ENCODE data around the gene ZNF483. TPM values are rescaled to one million over a fixed set of nuclear protein-coding genes. Genes with fewer than 3 reads are reported as not detected.

ZNF483 gene
- total and polyA plus RNA-seq, 10 donors: 0.14 to 13.7 (median 7.0) TPM

- Histone ChIP-seq H3K27ac (no peak overlapping the region), H3K9me3 (peaks cover 0 to 21% (median 16%) of the 10 kb centered on the region in 8 donors), H3K36me3 (no peaks in the 10 kb centered on the region), H3K4me1 (no peaks in the 10 kb centered on the region), H3K4me3 (no peak overlapping the region), H3K27me3 (replicated peaks in 1 of 7) (no peaks in the 10 kb centered on the region)
- TF ChIP-seq POLR2AphosphoS5 (IDR thresholded peaks at IDR 0.05): no peak
- no peak for TF ChIP-seq POLR2A (IDR thresholded peaks at IDR 0.05)
- no peak for TF ChIP-seq CTCF (IDR thresholded peaks at IDR 0.05 in 8 of 11, conservative IDR thresholded peaks at IDR 0.05 in 3 of 11)
- intact Hi-C loops (cut with DNase I; ENCODE audit: low total_unique reads): no loop called here
- DNase-seq: no peak
These were observed 10.0 kb upstream of the ZNF483 start for GRCh38 chr9:111514967-111515366.

- no peak overlapping the region for H3K27ac ChIP-seq
- H3K4me1 ChIP-seq: no peaks in the 10 kb centered on the region
- no peak overlapping the region for H3K4me3 ChIP-seq
- no peaks in the 10 kb centered on the region for H3K27me3 ChIP-seq (replicated peaks in 1 of 7)
- TF ChIP-seq POLR2A (IDR thresholded peaks at IDR 0.05): no peak
- no peak for TF ChIP-seq CTCF (IDR thresholded peaks at IDR 0.05 in 8 of 11, conservative IDR thresholded peaks at IDR 0.05 in 3 of 11)
- no peak for TF ChIP-seq POLR2AphosphoS5 (IDR thresholded peaks at IDR 0.05)
- WGBS, 5 donors: 77 to 93% (median 86%) methylated on average over 2 of the region's 2 CpGs
- DNase-seq: no peak
- intact Hi-C loops (cut with DNase I; ENCODE audit: low total_unique reads): no loop called here
- H3K9me3 ChIP-seq: peaks cover 0 to 13% (median 8%) of the 10 kb centered on the region in 8 donors
- H3K36me3 ChIP-seq: no peaks in the 10 kb centered on the region
These were observed 8.9 kb upstream of the ZNF483 start for GRCh38 chr9:111516061-111516465.

GRCh38 chr9:111524731-111525055, 286 bp upstream of the ZNF483 start:
- H3K27ac ChIP-seq: peak overlapping the region in 3 of 8 donors; percentile 60 to 67 (median 61)
- H3K9me3 ChIP-seq: no peaks in the 10 kb centered on the region
- intact Hi-C loops (cut with DNase I; ENCODE audit: low total_unique reads): no loop called here
- peaks cover 0 to 17% (median 0%) of the 10 kb centered on the region in 7 donors for H3K27me3 ChIP-seq (replicated peaks in 1 of 7)
- peak overlapping the region; percentile 65 to 92 (median 78) for H3K4me3 ChIP-seq
- DNase-seq: no peak
- WGBS, 5 donors: 30 to 38% (median 36%) methylated on average over 7 of the region's 7 CpGs
- no peak for TF ChIP-seq POLR2A (IDR thresholded peaks at IDR 0.05)
- TF ChIP-seq POLR2AphosphoS5 (IDR thresholded peaks at IDR 0.05): no peak
- no peak for TF ChIP-seq CTCF (IDR thresholded peaks at IDR 0.05 in 8 of 11, conservative IDR thresholded peaks at IDR 0.05 in 3 of 11)
- peaks cover 5 to 25% (median 14%) of the 10 kb centered on the region in 6 donors for H3K4me1 ChIP-seq
- H3K36me3 ChIP-seq: peaks cover 0 to 21% (median 3%) of the 10 kb centered on the region in 6 donors

- Histone ChIP-seq H3K36me3 (peaks cover 0 to 46% (median 8%) of the 10 kb centered on the region in 6 donors), H3K4me3 (no peak overlapping the region), H3K27me3 (replicated peaks in 1 of 7) (peaks cover 0 to 17% (median 0%) of the 10 kb centered on the region in 7 donors), H3K9me3 (peaks cover 0 to 16% (median 3%) of the 10 kb centered on the region in 8 donors), H3K4me1 (peaks cover 5 to 25% (median 14%) of the 10 kb centered on the region in 6 donors), H3K27ac (no peak overlapping the region)
- no peak for TF ChIP-seq CTCF (IDR thresholded peaks at IDR 0.05 in 8 of 11, conservative IDR thresholded peaks at IDR 0.05 in 3 of 11)
- TF ChIP-seq POLR2A (IDR thresholded peaks at IDR 0.05): no peak
- TF ChIP-seq POLR2AphosphoS5 (IDR thresholded peaks at IDR 0.05): no peak
- DNase-seq: no peak
- intact Hi-C loops (cut with DNase I; ENCODE audit: low total_unique reads): no loop called here
- 82 to 94% (median 85%) methylated on average over 2 of the region's 2 CpGs for WGBS, 5 donors
These were observed 2.4 kb downstream of the ZNF483 start for GRCh38 chr9:111527347-111527746.
